ENCODE data around the gene KRTAP10-2. TPM values are rescaled to one million over a fixed set of nuclear protein-coding genes. Genes with fewer than 3 reads are reported as not detected.

KRTAP10-2 gene
- total RNA-seq, 1 experiment from 2014 or later: not detected

DNA sequence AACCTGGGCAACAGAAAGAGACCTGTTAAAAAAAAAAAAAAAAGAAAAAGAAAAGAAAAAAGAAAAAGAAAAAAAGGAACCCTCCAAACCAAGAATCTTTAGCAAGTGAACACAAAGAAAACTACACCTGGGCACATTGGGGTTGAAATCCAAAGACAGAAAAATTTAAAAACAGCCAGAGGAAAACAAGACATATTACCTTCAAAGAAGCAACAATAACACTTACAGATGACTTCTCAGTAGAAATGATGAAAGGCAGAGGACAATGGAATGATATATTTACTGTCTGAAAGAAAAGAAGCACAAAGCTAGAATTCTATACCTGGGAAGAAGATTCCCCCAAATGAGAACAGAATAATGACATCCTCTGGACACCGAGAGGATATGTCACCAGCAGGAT, 8.6 kb downstream of the KRTAP10-2 start:
- no peak overlapping the region for H3K9ac ChIP-seq (ENCODE audit: low read length)
- H3K4me1 ChIP-seq (ENCODE audit: low read length): no peaks in the 10 kb centered on the region
- H3K9me3 ChIP-seq (ENCODE audit: low read length): peaks cover 6% of the 10 kb centered on the region; the same call in 1 of the 2 replicates
- no peaks in the 10 kb centered on the region for H4K20me1 ChIP-seq (ENCODE audit: insufficient read depth, low read depth, low read length)
- peaks cover 3% of the 10 kb centered on the region; the same call in 1 of the 2 replicates for H3K27me3 ChIP-seq (ENCODE audit: low read length)
- no peaks in the 10 kb centered on the region for H3K79me2 ChIP-seq (ENCODE audit: low read length)
- H3K9me2 ChIP-seq (replicated peaks; ENCODE audit: insufficient read depth, low read length): no peaks in the 10 kb centered on the region
- no peak for DNase-seq
- no peak overlapping the region for H2AFZ ChIP-seq (ENCODE audit: low read length)
- H3K4me2 ChIP-seq (ENCODE audit: low read depth, low read length, poor library complexity, severe bottlenecking): no peak overlapping the region
- H3K27ac ChIP-seq (ENCODE audit: low read length): no peak overlapping the region
- no peak overlapping the region for H3K4me3 ChIP-seq (ENCODE audit: low read length)
- no peaks in the 10 kb centered on the region for H3K36me3 ChIP-seq (ENCODE audit: insufficient read depth, low read length)

DNA sequence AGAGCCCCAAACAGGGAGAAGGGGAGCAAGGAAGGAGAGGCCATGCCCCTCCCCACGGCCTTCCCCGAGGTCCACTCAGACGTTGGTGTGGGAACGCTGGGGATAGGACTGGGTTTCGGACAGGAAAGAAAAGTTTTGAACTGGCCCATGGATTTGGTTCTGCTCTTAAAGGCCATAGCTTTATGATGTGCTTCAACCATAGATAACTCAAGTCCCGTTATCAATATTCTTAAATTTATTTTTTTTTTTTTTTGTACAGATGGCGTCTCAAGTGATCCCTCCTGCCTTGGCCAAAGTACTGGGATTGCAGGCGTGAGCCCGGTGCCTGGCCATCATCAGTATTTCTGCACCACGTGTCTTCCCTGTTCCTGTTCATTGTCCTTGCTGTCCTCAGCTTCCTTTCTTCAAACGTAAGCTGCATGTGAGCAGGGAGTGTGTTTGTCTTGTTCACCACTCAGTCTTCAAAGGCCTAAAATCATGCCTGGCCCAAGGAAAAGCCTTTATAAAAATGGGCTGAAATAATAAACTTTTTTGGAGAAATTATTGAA, 10.5 kb downstream of the KRTAP10-2 start:
- Histone ChIP-seq H2AFZ (ENCODE audit: low read length) (no peak overlapping the region), H3K27me3 (ENCODE audit: low read length) (peaks cover 3% of the 10 kb centered on the region; the same call in 1 of the 2 replicates), H3K4me1 (ENCODE audit: low read length) (no peaks in the 10 kb centered on the region), H3K9me3 (ENCODE audit: low read length) (0 out of 2 replicates have a peak, but pooled peaks cover 6% of the 10 kb centered on the region), H3K4me2 (ENCODE audit: low read depth, low read length, poor library complexity, severe bottlenecking) (no peak overlapping the region), H3K36me3 (ENCODE audit: insufficient read depth, low read length) (no peaks in the 10 kb centered on the region), H3K9me2 (replicated peaks; ENCODE audit: insufficient read depth, low read length) (no peaks in the 10 kb centered on the region), H3K27ac (ENCODE audit: low read length) (no peak overlapping the region), H3K4me3 (ENCODE audit: low read length) (no peak overlapping the region), H3K79me2 (ENCODE audit: low read length) (no peaks in the 10 kb centered on the region), H4K20me1 (ENCODE audit: insufficient read depth, low read depth, low read length) (no peaks in the 10 kb centered on the region), H3K9ac (ENCODE audit: low read length) (no peak overlapping the region)
- no peak for DNase-seq

DNA sequence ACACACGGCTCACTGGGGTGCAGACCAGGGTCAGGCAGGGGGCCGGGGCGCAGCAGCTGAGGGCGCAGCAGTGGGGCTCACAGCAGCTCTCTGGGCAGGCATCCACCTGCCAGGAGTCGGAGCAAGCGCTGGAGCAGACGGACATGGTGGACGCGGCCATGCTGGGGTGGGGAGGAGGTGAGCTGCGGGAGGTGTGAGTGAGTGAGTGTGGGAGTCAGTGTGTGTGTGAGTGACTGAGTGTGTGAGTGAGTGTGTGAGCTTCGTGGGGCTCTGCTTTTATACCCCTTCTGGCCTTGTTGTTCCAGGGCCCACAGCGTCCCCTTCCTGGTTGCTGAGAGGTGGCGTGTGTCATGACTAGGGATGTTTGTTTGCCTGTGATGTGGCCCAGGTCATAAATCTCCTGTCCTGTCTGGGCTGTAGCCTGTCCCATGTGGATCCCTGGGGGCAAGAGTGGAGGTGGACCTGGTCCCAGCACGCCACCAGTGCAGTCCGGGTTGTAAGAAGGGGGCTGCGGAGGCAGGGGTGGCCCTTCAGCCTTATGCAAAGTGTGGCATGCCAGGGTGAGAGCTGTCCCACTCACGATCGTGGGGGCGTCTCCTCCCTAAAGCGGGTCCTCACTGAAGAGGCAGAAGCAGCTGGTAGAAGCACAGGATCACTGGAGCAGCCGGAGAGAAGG, 11.2 kb downstream of the KRTAP10-2 start, which contains the start of gene KRTAP10-1:
TSS of gene KRTAP10-1 (minus strand) at position 205 of the 676 bp plus-strand sequence. CDS start at position 160, 45 bp downstream.
- H3K27me3 ChIP-seq (ENCODE audit: low read length): peaks cover 3% of the 10 kb centered on the region; the same call in 1 of the 2 replicates
- H3K9me3 ChIP-seq (ENCODE audit: low read length): 0 out of 2 replicates have a peak, but pooled peaks cover 6% of the 10 kb centered on the region
- no peak for DNase-seq
- H4K20me1 ChIP-seq (ENCODE audit: insufficient read depth, low read depth, low read length): no peaks in the 10 kb centered on the region
- no peak within 1 kb of the TSS for H3K4me3 ChIP-seq (ENCODE audit: low read length)
- H3K9ac ChIP-seq (ENCODE audit: low read length): no peak within 1 kb of the TSS
- no peaks in the 10 kb centered on the region for H3K36me3 ChIP-seq (ENCODE audit: insufficient read depth, low read length)
- no peaks in the 10 kb centered on the region for H3K9me2 ChIP-seq (replicated peaks; ENCODE audit: insufficient read depth, low read length)
- no peak within 1 kb of the TSS for H2AFZ ChIP-seq (ENCODE audit: low read length)
- no peaks in the 10 kb centered on the region for H3K4me1 ChIP-seq (ENCODE audit: low read length)
- H3K79me2 ChIP-seq (ENCODE audit: low read length): no peaks in the 10 kb centered on the region
- H3K27ac ChIP-seq (ENCODE audit: low read length): no peak within 1 kb of the TSS
- H3K4me2 ChIP-seq (ENCODE audit: low read depth, low read length, poor library complexity, severe bottlenecking): no peak within 1 kb of the TSS

DNA sequence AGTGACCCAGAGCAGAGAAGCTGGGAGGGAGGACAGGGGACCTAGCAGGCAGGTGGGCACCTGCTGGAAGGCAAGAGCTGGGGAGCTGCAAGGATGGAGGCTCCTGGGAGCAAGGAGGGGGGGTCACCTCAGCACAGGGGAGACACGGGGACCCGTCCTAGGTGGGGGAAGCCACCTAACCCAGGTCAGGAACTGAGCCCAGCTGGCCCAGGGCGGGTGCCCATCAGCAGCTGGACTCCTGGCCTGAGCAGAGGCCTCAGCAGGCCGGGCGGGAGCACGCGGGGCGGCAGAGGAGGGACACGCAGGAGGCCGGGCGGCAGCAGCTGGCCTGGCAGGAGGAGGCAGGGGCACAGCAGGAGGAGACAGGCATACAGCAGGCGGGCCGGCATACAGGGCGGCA, 12.3 kb downstream of the KRTAP10-2 start:
- Histone ChIP-seq H4K20me1 (ENCODE audit: insufficient read depth, low read depth, low read length) (no peaks in the 10 kb centered on the region), H3K36me3 (ENCODE audit: insufficient read depth, low read length) (no peaks in the 10 kb centered on the region), H3K9me2 (replicated peaks; ENCODE audit: insufficient read depth, low read length) (no peaks in the 10 kb centered on the region), H3K9ac (ENCODE audit: low read length) (no peak overlapping the region), H3K79me2 (ENCODE audit: low read length) (no peaks in the 10 kb centered on the region), H3K4me2 (ENCODE audit: low read depth, low read length, poor library complexity, severe bottlenecking) (no peak overlapping the region), H3K27me3 (ENCODE audit: low read length) (peaks cover 3% of the 10 kb centered on the region; the same call in 1 of the 2 replicates), H2AFZ (ENCODE audit: low read length) (no peak overlapping the region), H3K4me1 (ENCODE audit: low read length) (no peaks in the 10 kb centered on the region), H3K27ac (ENCODE audit: low read length) (no peak overlapping the region), H3K4me3 (ENCODE audit: low read length) (no peak overlapping the region), H3K9me3 (ENCODE audit: low read length) (0 out of 2 replicates have a peak, but pooled peaks cover 6% of the 10 kb centered on the region)
- DNase-seq: no peak

DNA sequence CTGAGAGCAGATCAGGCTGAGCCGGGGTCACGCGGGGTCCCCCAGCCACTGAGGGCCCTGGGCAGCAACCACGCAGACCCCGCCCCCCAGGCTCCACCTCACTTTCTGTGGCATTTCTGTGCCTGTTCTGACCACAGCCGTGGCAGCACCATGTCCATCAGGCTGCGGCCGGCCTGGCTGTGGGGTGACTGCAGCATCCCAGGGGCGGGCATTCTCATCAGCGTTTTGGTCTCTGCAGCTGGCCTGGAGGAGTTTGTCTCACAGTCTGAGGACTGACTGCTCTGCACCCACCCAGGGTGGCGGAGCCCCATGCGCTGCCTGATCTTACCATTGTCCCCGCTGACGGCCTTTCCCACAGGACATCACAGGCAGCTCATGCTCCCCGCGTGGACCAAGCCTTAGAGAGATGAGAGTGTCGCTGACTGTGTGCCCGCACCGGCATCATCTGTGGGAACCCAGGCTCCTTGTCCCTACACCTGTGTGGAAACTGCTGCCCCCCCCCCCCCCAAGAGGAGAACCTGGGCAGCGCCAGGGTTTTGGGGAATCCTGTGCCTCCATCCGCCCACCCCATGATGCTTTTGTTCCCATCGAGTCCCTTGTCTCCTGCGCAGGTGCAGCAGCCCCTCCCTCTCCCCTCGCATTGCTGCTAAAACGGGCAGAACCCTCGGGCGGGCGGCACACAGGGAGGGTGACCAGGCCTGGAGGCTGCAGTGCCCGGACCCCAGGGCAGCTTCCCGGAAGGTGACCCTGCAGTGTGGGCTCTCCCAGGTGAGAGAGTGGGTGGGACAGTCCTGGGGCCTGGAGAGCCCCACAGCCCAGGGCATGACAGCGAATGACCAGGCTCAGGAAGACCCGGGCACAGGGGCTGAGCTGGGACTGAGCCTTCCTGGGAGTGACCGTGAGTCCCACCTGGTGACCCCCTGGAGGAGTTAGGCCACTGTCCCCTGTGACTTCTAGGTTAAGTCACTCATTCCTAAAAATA, 13.1 kb downstream of the KRTAP10-2 start:
- Histone ChIP-seq H3K79me2 (ENCODE audit: low read length) (no peaks in the 10 kb centered on the region), H3K4me3 (ENCODE audit: low read length) (no peak overlapping the region), H4K20me1 (ENCODE audit: insufficient read depth, low read depth, low read length) (no peaks in the 10 kb centered on the region), H2AFZ (ENCODE audit: low read length) (no peak overlapping the region), H3K9me3 (ENCODE audit: low read length) (0 out of 2 replicates have a peak, but pooled peaks cover 5% of the 10 kb centered on the region), H3K4me2 (ENCODE audit: low read depth, low read length, poor library complexity, severe bottlenecking) (no peak overlapping the region), H3K9ac (ENCODE audit: low read length) (no peak overlapping the region), H3K27me3 (ENCODE audit: low read length) (0 out of 2 replicates have a peak, but pooled peaks cover 3% of the 10 kb centered on the region), H3K36me3 (ENCODE audit: insufficient read depth, low read length) (no peaks in the 10 kb centered on the region), H3K27ac (ENCODE audit: low read length) (no peak overlapping the region), H3K9me2 (replicated peaks; ENCODE audit: insufficient read depth, low read length) (no peaks in the 10 kb centered on the region), H3K4me1 (ENCODE audit: low read length) (no peaks in the 10 kb centered on the region)
- DNase-seq: no peak

DNA sequence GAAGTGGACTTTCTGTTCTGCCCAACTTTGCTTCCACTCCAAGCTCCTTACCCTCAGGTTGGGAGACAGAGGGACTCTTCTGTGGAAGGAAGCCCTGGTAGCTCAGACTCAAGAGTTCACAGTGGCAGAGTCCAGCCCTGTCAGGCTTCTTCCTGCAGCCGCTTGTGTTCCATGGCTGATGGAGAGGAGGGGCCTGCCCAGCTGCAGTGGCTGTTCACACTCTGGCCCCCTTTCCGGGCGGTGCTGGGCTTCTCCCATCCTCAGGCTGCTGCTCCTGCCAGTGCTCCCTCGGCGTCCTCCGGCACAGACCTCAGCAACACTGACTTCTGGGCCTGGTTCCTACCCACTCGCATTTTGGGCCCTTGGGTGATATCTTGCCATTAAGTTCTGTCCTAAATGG, 15.3 kb downstream of the KRTAP10-2 start:
- no peaks in the 10 kb centered on the region for H3K27me3 ChIP-seq (ENCODE audit: low read length)
- DNase-seq: no peak

DNA sequence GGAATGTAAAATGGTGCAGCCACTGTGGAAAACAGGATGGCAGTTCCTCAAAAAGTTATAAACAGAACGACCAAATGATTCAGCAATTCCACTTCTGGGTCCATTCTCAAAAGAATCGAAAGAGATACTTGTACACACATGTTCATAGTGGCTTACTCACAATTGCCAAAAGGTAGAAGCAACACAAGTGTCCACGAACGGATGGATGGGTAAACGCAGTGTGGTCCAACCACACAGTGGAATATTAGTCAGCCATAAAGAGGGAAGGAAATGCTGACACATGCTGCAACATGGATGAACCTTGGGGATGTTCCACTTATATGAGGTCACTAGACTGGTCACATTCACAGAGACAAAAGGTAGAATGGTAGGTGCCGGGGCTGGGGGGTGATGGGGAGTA, 16.6 kb downstream of the KRTAP10-2 start:
- H2AFZ ChIP-seq (ENCODE audit: low read length): no peak overlapping the region

More for the DNA sequence above, 15.3 kb downstream of the KRTAP10-2 start:
- no peaks in the 10 kb centered on the region for H3K9me2 ChIP-seq (replicated peaks; ENCODE audit: insufficient read depth, low read length)
- H3K4me1 ChIP-seq (ENCODE audit: low read length): no peaks in the 10 kb centered on the region
- no peak overlapping the region for H2AFZ ChIP-seq (ENCODE audit: low read length)
- no peak overlapping the region for H3K4me2 ChIP-seq (ENCODE audit: low read depth, low read length, poor library complexity, severe bottlenecking)
- H3K27ac ChIP-seq (ENCODE audit: low read length): no peak overlapping the region
- H3K9me3 ChIP-seq (ENCODE audit: low read length): no peaks in the 10 kb centered on the region
- H3K9ac ChIP-seq (ENCODE audit: low read length): no peak overlapping the region
- H3K4me3 ChIP-seq (ENCODE audit: low read length): no peak overlapping the region
- H3K36me3 ChIP-seq (ENCODE audit: insufficient read depth, low read length): no peaks in the 10 kb centered on the region
- no peaks in the 10 kb centered on the region for H4K20me1 ChIP-seq (ENCODE audit: insufficient read depth, low read depth, low read length)
- H3K79me2 ChIP-seq (ENCODE audit: low read length): no peaks in the 10 kb centered on the region

More for the DNA sequence above, 16.6 kb downstream of the KRTAP10-2 start:
- Histone ChIP-seq H3K9me3 (ENCODE audit: low read length) (no peaks in the 10 kb centered on the region), H4K20me1 (ENCODE audit: insufficient read depth, low read depth, low read length) (no peaks in the 10 kb centered on the region), H3K4me3 (ENCODE audit: low read length) (no peak overlapping the region), H3K9ac (ENCODE audit: low read length) (no peak overlapping the region), H3K4me1 (ENCODE audit: low read length) (no peaks in the 10 kb centered on the region), H3K79me2 (ENCODE audit: low read length) (no peaks in the 10 kb centered on the region), H3K27ac (ENCODE audit: low read length) (no peak overlapping the region), H3K9me2 (replicated peaks; ENCODE audit: insufficient read depth, low read length) (no peaks in the 10 kb centered on the region), H3K4me2 (ENCODE audit: low read depth, low read length, poor library complexity, severe bottlenecking) (no peak overlapping the region), H3K27me3 (ENCODE audit: low read length) (no peaks in the 10 kb centered on the region), H3K36me3 (ENCODE audit: insufficient read depth, low read length) (no peaks in the 10 kb centered on the region)
- DNase-seq: no peak

All from Karpas-422 (cell line).